Measurements from ENCODE around the gene SLC15A1.
"Not testable (repeated sequence)": the region's sequence is repeated elsewhere in the genome, so short reads cannot be mapped to it uniquely, and the experiment has no call there.

SLC15A1 gene

DNA sequence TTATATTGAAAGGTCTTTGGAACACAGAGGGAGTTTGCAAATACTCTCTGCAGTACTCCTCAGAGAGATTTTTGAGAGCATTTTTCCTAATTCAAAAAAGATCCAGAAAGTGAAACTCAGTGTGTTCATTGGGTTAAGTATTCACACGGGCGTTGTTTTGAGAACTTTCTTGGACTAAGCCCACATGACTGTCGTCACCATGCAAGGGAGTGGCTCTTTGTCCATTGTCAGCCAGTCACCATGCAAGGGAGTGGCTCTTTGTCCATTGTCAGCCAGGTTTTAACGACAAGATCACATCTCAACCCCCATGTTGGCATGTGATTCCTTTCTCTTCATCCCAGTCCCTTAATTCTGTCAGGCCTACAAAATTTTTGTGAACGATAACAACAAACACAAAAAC is 94.3 kb downstream of the SLC15A1 start:
- no peak for DNase-seq
- TF ChIP-seq POLR2A (IDR thresholded peaks at IDR 0.05; ENCODE audit: low read length) (no peak), GATA1 (IDR thresholded peaks at IDR 0.05; ENCODE audit: low read depth, low read length) (no peak)

DNA sequence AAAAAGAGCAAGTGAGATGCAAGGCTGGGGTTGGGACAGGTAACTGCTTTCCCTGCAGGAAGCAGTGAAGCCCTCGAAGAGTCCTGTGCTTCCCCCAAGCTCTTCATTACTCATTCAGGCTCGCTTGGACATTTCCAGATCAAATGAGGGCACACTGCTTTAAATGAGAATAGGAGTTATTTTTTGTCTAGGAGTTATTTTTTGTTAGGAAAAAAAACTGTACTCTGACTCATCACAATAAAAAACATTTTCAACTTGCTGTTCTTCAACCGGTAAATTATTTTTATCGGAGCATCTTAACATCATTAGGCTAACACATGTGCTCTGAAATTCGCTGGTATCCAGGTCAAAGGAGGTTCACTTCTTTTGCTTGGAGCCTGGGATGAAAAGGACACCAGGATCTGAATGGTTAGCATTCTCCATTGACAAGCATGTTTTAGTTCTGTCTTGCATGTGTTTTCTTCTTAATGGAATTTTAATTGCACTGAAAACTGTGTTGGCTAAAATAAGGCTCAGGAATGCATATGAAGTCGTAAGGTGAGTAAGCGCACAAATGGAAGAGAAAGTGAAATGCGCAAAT is 94.9 kb downstream of the SLC15A1 start:
- TF ChIP-seq GATA1 (IDR thresholded peaks at IDR 0.05; ENCODE audit: low read depth, low read length) (no peak), POLR2A (IDR thresholded peaks at IDR 0.05; ENCODE audit: low read length) (no peak)
- DNase-seq: no peak

DNA sequence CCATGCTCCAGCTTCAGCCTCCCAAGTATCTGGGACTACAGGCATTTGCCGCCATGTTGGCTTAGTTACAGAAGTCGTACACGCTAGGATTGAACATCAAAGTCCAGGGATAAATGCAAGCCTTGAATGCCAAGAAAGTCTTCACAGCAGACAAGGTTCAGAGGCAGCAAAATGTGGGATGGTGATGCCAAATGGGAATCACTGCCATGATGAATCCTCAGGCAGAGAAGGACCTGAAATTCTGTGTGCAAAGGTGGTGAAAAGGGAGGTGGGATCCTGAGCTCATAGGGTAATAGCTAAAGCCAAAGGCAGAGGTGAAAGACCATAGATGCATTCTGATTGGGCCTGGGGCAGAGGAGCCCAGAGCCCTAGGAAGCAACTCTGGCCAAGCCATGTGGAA is 96.2 kb downstream of the SLC15A1 start:
- TF ChIP-seq GATA1 (IDR thresholded peaks at IDR 0.05; ENCODE audit: low read depth, low read length): no peak
- DNase-seq: no peak

DNA sequence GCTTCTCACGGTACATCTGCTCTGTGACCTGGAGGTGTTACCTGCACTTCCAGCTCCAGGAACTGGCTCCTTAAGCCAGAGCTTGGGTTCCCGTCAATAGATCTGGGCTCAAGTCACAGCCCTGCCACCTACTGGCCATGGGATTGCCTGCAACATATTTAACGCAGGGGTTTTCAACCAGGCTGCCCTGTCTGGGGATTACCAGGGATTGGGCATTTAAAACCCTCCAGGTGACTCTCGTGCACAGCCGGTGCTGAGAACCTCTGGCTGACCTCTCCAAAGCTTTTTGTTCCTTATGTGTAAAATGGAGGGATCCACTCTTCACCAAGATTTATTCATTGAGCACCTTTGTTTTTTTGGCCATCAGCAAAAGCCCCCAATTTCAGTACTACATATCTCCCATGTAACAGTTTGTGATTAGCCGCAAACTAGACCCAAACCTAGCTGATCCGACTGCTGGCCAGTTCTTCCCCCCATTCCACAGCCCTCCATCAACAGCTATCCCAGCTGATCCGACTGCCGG is 98.9 kb downstream of the SLC15A1 start:
- TF ChIP-seq POLR2A (IDR thresholded peaks at IDR 0.05; ENCODE audit: low read length) (no peak), GATA1 (IDR thresholded peaks at IDR 0.05; ENCODE audit: low read depth, low read length) (no peak)
- DNase-seq: peak; percentile 60 to 79

DNA sequence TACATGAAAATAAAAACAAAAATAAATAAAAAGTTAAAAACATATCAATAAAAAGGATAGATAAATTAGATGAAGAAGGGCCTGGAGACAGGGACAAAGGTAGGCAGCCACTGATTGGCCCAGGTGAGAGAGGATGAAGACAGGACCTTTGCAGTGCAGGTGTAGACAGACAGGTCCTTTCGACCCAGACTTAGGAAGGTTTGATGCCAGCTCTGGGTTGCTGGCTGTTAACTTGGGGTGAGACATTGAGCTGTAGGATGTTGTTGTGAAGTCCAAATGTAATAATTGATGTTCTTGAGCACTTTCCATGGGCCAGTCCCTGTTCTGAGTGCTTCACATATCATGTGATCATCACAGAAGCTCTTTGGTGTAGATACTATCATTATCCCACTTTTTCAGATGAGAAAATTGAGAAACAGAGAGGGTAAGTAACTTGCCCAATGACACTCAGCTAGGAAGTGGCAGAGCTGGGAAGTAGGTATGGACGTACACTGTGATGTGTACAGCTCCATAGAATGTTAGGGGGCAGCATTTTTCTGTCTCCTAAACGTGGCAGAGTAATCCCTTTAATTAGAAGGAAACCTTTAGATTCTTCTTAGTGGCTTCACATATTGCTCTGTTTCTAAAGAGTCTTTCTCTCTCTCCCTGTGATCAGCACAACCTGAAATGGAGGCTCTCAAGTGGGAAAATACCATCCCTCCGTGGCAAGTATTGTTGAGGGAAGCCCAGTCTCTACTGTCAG is 99.6 kb downstream of the SLC15A1 start:
- DNase-seq: no peak
- no peak for TF ChIP-seq GATA1 (IDR thresholded peaks at IDR 0.05; ENCODE audit: low read depth, low read length)
- no peak for TF ChIP-seq POLR2A (IDR thresholded peaks at IDR 0.05; ENCODE audit: low read length)

DNA sequence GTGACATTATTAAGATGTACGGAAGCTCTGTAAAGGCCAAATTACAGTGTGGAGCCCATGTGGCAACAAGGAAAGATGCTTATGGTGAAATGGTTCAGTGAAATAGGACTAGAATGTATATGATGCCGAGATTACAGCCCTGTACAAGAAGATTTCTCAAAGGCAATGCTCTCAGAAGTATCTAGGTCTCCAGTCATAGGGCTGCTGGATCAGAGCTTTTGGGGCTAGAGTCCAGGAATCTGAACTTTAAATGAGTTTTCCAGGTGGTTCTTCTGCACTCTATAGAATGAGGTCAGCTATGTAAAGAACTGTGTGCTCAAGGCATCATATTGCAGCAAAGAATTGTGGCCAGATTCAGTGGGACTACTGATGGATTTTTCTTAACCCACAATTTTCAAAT is 100.2 kb downstream of the SLC15A1 start:
- TF ChIP-seq POLR2A (IDR thresholded peaks at IDR 0.05; ENCODE audit: low read length) (no peak), GATA1 (IDR thresholded peaks at IDR 0.05; ENCODE audit: low read depth, low read length) (no peak)
- no peak for DNase-seq

DNA sequence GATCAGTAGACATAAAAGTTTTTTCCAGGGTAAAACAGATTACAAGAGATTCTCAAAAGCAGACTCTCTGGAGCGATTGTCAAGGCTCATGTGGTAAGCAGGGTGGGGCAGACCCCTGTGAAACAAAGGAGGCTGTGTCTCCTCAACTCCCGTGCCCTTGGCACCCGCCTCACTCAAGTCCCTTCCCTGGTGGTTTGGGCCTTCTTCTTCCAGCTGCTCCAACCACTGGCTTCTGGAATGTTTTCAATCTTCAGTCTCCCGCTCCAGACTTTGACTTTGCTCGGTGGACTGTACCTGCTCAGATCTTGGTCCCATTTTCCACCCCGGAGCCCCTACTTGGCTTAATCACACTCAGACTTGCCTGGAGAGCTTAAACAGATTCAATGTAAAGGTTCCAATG is 100.7 kb downstream of the SLC15A1 start:
- no peak for DNase-seq
- no peak for TF ChIP-seq GATA1 (IDR thresholded peaks at IDR 0.05; ENCODE audit: low read depth, low read length)
- no peak for TF ChIP-seq POLR2A (IDR thresholded peaks at IDR 0.05; ENCODE audit: low read length)

DNA sequence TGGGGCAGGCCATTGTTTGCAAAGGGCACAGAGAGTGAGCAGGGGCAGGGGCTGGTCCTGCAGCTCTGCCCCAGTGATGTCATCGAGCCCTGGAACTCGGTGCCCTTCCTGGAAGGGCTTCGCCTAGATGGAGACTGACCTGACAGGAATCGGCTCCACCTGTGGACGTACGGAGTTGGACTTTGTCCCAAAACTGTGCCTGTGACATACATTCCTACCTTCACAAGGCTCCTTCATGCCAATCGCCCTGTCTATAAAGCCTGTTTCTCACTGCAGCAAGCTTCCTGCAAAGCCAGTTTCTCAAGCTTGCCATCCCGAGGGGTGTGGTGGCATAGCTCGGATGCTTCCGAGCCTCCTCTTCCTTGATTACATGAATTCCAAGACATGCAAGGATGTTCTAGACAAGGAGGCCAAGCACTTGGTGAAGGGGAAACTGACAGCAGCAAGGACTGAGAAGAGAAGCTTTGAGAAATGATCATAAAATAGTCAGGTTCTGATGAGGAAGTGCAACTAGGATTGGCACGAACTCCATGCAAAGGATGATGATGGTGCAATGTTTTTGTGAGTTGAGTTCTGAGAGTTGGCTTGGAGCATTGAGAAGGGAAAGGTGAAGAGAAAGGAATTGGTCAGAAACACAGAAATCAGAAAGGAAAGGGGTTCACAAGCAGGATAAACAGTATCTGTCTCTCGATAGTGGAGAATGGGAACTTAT is 101.9 kb downstream of the SLC15A1 start:
- DNase-seq: no peak
- no peak for TF ChIP-seq POLR2A (IDR thresholded peaks at IDR 0.05; ENCODE audit: low read length)
- no peak for TF ChIP-seq GATA1 (IDR thresholded peaks at IDR 0.05; ENCODE audit: low read depth, low read length)

DNA sequence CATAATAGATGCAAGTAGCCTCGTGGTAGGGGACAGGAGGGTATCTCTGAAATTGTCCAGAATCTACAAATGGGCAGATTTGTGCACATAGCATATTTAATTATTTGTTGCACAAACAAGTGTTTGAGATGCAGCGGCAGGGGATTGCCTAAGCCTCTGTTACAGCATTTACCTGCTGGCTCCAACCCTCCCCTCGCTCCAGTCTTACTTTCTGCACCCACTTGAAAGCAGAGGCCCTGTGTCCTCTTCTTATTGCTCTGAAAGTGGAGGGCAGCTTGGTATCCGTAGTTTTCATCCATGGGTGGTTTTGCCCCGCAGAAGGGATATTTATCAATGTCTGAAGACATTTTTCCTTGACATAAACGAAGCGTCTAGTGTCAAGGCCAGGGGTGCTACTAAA is 102.6 kb downstream of the SLC15A1 start:
- no peak for DNase-seq
- TF ChIP-seq POLR2A (IDR thresholded peaks at IDR 0.05; ENCODE audit: low read length) (no peak), GATA1 (IDR thresholded peaks at IDR 0.05; ENCODE audit: low read depth, low read length) (no peak)

DNA sequence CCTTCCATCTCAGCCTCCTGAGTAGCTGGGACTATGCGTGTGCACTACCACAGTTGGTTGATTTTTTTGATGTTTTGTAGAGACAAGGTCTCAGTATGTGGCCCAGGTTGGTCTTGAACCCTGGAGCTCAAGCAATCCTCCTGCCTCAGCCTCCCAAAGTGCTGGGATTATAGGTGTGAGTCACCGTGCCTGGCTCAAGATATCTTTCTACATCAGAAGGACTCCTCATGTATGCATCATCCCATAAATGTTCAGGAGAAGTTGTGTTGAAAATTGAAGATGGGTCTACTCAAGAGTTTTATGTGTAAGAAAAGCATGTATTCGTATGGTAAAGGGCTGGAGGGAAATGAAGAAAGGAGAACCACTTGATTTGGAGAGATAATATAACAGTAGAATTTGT is 103.8 kb downstream of the SLC15A1 start:
- DNase-seq: no peak
- TF ChIP-seq GATA1 (IDR thresholded peaks at IDR 0.05; ENCODE audit: low read depth, low read length) (no peak), POLR2A (IDR thresholded peaks at IDR 0.05; ENCODE audit: low read length) (no peak)

DNA sequence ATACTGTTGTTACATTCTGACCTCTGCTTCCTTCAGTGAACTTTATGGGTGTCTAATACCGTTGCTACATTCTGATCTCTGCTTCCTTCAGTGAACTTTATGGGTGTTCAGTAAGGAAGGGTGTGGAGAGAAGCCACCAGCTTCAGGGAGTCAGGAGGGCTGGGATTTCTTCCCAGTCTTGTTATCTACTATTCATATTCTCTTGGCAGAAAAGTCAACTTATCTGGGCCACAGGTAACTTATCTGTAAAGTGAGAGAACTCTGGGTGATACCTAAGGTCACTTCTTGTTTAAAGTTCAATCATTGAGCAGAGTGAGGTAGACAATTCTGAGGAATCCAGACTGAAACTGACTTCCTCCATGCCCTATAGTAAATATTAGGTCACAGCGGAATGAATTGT is 104.3 kb downstream of the SLC15A1 start:
- no peak for TF ChIP-seq POLR2A (IDR thresholded peaks at IDR 0.05; ENCODE audit: low read length)
- TF ChIP-seq GATA1 (IDR thresholded peaks at IDR 0.05; ENCODE audit: low read depth, low read length): no peak
- DNase-seq: no peak

DNA sequence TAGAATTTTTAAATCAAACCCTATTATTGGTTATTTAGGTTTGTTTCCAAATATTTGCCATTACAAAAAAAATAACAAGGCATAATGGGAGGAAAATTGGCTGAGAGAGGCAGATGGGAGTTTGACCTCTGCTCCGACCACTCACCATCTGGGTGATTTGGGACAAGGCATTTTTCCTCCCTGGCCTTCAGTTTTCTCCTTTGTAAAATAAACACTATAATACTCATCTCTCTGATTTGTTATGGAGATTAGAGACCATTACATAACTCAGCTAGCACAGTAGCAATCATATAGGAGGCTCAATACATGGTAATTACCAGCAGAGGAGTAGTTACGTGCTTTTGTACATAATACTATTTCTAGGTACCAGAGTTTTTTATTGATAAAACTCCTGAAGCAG is 105.4 kb downstream of the SLC15A1 start:
- DNase-seq: no peak
- TF ChIP-seq GATA1 (IDR thresholded peaks at IDR 0.05; ENCODE audit: low read depth, low read length) (no peak), POLR2A (IDR thresholded peaks at IDR 0.05; ENCODE audit: low read length) (no peak)

DNA sequence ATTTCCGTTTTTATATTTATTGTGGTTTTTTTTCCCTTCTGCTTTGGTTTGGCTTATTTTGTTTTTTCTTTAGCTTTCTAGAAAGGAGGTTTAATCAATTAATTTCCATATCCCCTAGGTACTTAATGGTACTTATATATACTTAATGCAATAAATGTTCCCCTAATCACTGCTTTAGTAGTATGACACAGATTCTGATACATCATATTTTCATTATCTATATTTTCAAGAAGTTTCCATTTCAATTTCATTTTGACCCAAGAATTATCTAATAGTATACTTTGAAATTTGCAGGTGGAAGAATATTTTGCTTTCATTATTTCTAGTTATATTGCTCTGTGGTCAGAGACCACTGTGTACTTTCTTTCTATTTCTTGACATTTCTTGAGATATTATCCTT is 109.0 kb downstream of the SLC15A1 start:
- no peak for DNase-seq
- TF ChIP-seq GATA1 (IDR thresholded peaks at IDR 0.05; ENCODE audit: low read depth, low read length) (no peak), POLR2A (IDR thresholded peaks at IDR 0.05; ENCODE audit: low read length) (no peak)

DNA sequence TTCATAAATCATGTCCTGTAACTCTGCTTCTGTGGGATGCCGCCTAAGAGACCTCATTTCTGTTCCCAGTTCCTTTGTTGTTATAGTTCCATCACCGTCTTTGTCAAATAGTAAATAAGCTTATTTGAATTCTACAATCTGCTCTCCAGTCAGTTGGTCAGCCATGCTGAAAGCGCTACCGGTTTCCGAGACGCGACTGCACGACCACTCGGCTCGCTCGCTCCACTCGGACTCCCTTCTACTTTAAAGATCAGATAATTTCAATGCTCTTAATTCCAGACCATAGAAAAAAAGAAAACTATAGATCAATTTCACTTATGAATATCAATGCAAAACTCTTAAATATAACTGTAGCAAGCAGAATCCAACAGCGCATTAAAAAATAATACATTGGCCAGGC is 111.4 kb downstream of the SLC15A1 start:
- no peak for TF ChIP-seq POLR2A (IDR thresholded peaks at IDR 0.05; ENCODE audit: low read length)
- no peak for TF ChIP-seq GATA1 (IDR thresholded peaks at IDR 0.05; ENCODE audit: low read depth, low read length)
- no peak for DNase-seq

DNA sequence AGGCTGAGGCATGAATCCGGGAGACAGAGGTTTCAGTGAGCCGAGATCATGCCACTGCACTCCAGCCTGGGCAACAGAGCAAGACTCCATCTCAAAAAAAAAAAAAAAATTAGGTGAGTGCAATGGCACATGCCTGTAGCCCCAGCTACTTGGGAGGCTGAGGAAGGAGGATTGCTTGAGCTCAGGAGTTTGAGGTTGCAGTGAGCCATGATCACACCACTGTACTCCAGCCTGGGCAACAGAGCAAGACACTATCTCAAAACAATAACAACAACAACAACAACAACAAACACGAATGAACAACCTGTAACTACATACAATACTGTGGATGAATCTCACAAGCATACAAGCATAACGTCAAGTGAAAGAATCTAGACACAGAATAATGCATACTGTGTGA is 112.7 kb downstream of the SLC15A1 start:
- not testable (repeated sequence) for DNase-seq

DNA sequence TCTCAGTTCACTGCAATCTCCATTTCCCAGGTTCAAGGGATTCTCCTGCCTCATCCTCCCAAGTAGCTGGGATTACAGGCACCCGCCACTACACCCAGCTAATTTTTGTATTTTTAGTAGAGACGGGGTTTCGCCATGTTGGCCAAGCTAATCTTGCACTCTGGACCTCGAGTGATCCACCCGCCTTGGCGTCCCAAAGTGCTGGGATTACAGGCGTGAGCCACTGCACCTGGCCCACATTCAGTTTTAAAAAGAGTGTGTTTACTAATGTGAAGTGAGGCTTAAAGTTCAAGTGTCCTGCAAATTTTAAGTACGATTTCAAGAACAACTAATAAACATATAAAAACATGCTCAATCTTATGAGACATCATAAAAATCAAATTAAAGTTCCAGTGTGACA is 114.1 kb downstream of the SLC15A1 start:
- DNase-seq: not testable (repeated sequence)
